Spleen (tissue), 11 donors: ENCODE data around the gene KLF6. TPM values are rescaled to one million over a fixed set of nuclear protein-coding genes. Genes with fewer than 3 reads are reported as not detected.

ENCODE experiments used
- DNase-seq: peaks from one replicate; pipeline ENCODE4 v3.0.0-alpha.2; 2020
- H3K27ac ChIP-seq, 8 donors: fragments of 200-600 bp; sonication (generic) in 7 of 8; 1 replicate in 4 of 8; 2 replicates in 4 of 8; pipeline versions ENCODE4 v1.5.0 to v1.8.0; 2016 to 2021; ENCODE audit warnings: inconsistent platforms in 4 of 8, mild to moderate bottlenecking in 4 of 8, moderate library complexity in 1 of 8
- H3K27me3 ChIP-seq, 7 donors: fragments of 200-600 bp; sonication (generic) in 6 of 7; replicated peaks in 1 of 7; 1 replicate in 4 of 7; 2 replicates in 3 of 7; pipeline versions ENCODE4 v1.5.0 to v1.8.0; 2016 to 2021; ENCODE audit warnings: inconsistent platforms in 3 of 7, mild to moderate bottlenecking in 1 of 7
- H3K36me3 ChIP-seq, 6 donors: fragments of 200-600 bp; sonication (generic) in 5 of 6; 1 replicate in 4 of 6; 2 replicates in 2 of 6; pipeline versions ENCODE4 v1.5.0 to v1.8.0; 2016 to 2021; ENCODE audit warnings: inconsistent platforms in 2 of 6
- H3K4me1 ChIP-seq, 6 donors: fragments of 200-600 bp; sonication (generic) in 5 of 6; 1 replicate in 3 of 6; 2 replicates in 3 of 6; pipeline versions ENCODE4 v1.5.0 to v1.8.0; 2016 to 2021; ENCODE audit warnings: inconsistent platforms in 3 of 6
- H3K4me3 ChIP-seq, 8 donors: fragments of 200-600 bp; sonication (generic) in 7 of 8; 1 replicate in 4 of 8; 2 replicates in 4 of 8; pipeline versions ENCODE4 v1.5.0 to v1.8.0; 2016 to 2021; ENCODE audit warnings: inconsistent platforms in 4 of 8, mild to moderate bottlenecking in 4 of 8, moderate library complexity in 2 of 8
- H3K9me3 ChIP-seq, 8 donors: fragments of 200-600 bp; sonication (generic) in 7 of 8; 1 replicate in 4 of 8; 2 replicates in 4 of 8; pipeline versions ENCODE4 v1.5.0 to v1.8.0; 2016 to 2021; ENCODE audit warnings: inconsistent platforms in 4 of 8
- CTCF ChIP-seq, 11 experiments: fragments of 200-600 bp in 7 of 11; fragments of 450-650 bp in 4 of 11; sonication (generic) in 4 of 11; IDR thresholded peaks in 8 of 11; conservative IDR thresholded peaks in 3 of 11; 1 replicate in 7 of 11; 2 replicates in 4 of 11; pipeline versions ENCODE4 v1.4.0 to v1.8.0; 2016 to 2021; ENCODE audit warnings: antibody characterized with exemption in 11 of 11, inconsistent platforms in 4 of 11, mild to moderate bottlenecking in 1 of 11
- POLR2A ChIP-seq, 3 donors: fragments of 450-650 bp; IDR thresholded peaks; one replicate each; pipeline ENCODE4 v1.5.1; 2017; ENCODE audit warnings: antibody characterized with exemption in 3 of 3, mild to moderate bottlenecking in 1 of 3
- POLR2AphosphoS5 ChIP-seq, 3 donors: sonication (generic); formaldehyde crosslinking; IDR thresholded peaks; one replicate each; pipeline ENCODE4 v1.5.1; 2017; ENCODE audit warnings: antibody characterized with exemption in 3 of 3
- WGBS, 5 donors: extraction: QIAGEN DNeasy Blood & Tissue Kit in 3 of 5; methylation state at CpG; one replicate each; pipeline versions ENCODE4 v1.1.5 to v1.1.7; 2013 to 2018; 5-methylcytosine and 5-hydroxymethylcytosine counted together
- intact Hi-C: fragments of 100-400 bp; cut with DNase I; formaldehyde crosslinking; loops from one replicate; pipeline ENCODE4 v1.15.0; 2023; ENCODE audit warnings: low total_unique reads
- polyA plus RNA-seq, 3 donors: library from polyadenylated mRNA; stranded (reverse); fragments of 200-250 nt; gene quantifications; one replicate each; pipeline ENCODE4 v1.2.1, GENCODE V29; 2013
- total RNA-seq, 7 donors: library from RNA; depleted of rRNA in 3 of 7; stranded (reverse); fragments of >200 nt in 3 of 7; fragmentation: NEBNext Ultra II Directional in 4 of 7; extraction: Animal tissue kit (Norgen Biotek cat#: 25700) in 4 of 7; gene quantifications; one replicate each; pipeline versions ENCODE4 v1.1.0 to v1.2.1, GENCODE V29; 2016 to 2021
- donor health status: healthy with polysubstance abuse.
- donor health status: DM: no; HTN: no; CAD: no; lungs with moderate emphysema.
- donor health status: DM: no; HTN: no; CAD: no.
- donor health status: Bipolar disorder and iron deficiency.
- donor health status: healthy.
- donor health status: DM: no; HTN: no; CAD: no.
- donor health status: DM: yes; HTN: yes; CAD: no.

KLF6 gene
- total and polyA plus RNA-seq, 10 donors: 18.8 to 211 (median 92.2) TPM

- H3K4me1 ChIP-seq: peaks cover 0 to 18% (median 2%) of the 10 kb centered on the region in 6 donors
- no peaks in the 10 kb centered on the region for H3K36me3 ChIP-seq
- no peaks in the 10 kb centered on the region for H3K27me3 ChIP-seq
- DNase-seq: no peak
- no peak overlapping the region for H3K4me3 ChIP-seq
- TF ChIP-seq POLR2A (IDR thresholded peaks at IDR 0.05) (no peak), POLR2AphosphoS5 (IDR thresholded peaks at IDR 0.05) (no peak), CTCF (IDR thresholded peaks at IDR 0.05 in 8 of 11, conservative IDR thresholded peaks at IDR 0.05 in 3 of 11) (no peak)
- 0 to 94% (median 67%) methylated on average over 1 of the region's 1 CpG for WGBS, 5 donors
- intact Hi-C loops: no loop called here
- H3K9me3 ChIP-seq: peaks cover 0 to 9% (median 6%) of the 10 kb centered on the region in 8 donors
- no peak overlapping the region for H3K27ac ChIP-seq
Observed at GRCh38 chr10:3797750-3798149, 12.7 kb upstream of the KLF6 start.

GRCh38 chr10:3793553-3793952 lies 8.5 kb upstream of the KLF6 start:
- H3K27me3 ChIP-seq: no peaks in the 10 kb centered on the region
- intact Hi-C loops: no loop called here
- WGBS, 5 donors: 88 to 96% (median 95%) methylated on average over 3 of the region's 3 CpGs
- H3K4me3 ChIP-seq: no peak overlapping the region
- H3K27ac ChIP-seq: no peak overlapping the region
- DNase-seq: no peak
- no peak for TF ChIP-seq POLR2A (IDR thresholded peaks at IDR 0.05)
- TF ChIP-seq CTCF (IDR thresholded peaks at IDR 0.05 in 8 of 11, conservative IDR thresholded peaks at IDR 0.05 in 3 of 11): no peak
- no peak for TF ChIP-seq POLR2AphosphoS5 (IDR thresholded peaks at IDR 0.05)
- H3K36me3 ChIP-seq: no peaks in the 10 kb centered on the region
- H3K4me1 ChIP-seq: peaks cover 0 to 8% (median 2%) of the 10 kb centered on the region in 6 donors
- peaks cover 0 to 24% (median 17%) of the 10 kb centered on the region in 8 donors for H3K9me3 ChIP-seq

- Histone ChIP-seq H3K9me3 (peaks cover 0 to 24% (median 17%) of the 10 kb centered on the region in 8 donors), H3K36me3 (no peaks in the 10 kb centered on the region), H3K27me3 (no peaks in the 10 kb centered on the region), H3K4me3 (no peak overlapping the region), H3K27ac (no peak overlapping the region), H3K4me1 (peaks cover 0 to 8% (median 2%) of the 10 kb centered on the region in 6 donors)
- intact Hi-C loops: no loop called here
- no peak for TF ChIP-seq POLR2A (IDR thresholded peaks at IDR 0.05)
- no peak for TF ChIP-seq POLR2AphosphoS5 (IDR thresholded peaks at IDR 0.05)
- TF ChIP-seq CTCF (IDR thresholded peaks at IDR 0.05 in 8 of 11, conservative IDR thresholded peaks at IDR 0.05 in 3 of 11): no peak
- DNase-seq: no peak
- 62 to 69% (median 63%) methylated on average over 4 of the region's 4 CpGs for WGBS, 5 donors
Observed at GRCh38 chr10:3792710-3793219, 7.8 kb upstream of the KLF6 start.

GRCh38 chr10:3791974-3792633 lies 7.1 kb upstream of the KLF6 start:
- intact Hi-C loops: no loop called here
- peaks cover 0 to 24% (median 17%) of the 10 kb centered on the region in 8 donors for H3K9me3 ChIP-seq
- peaks cover 0 to 8% (median 2%) of the 10 kb centered on the region in 6 donors for H3K4me1 ChIP-seq
- H3K36me3 ChIP-seq: no peaks in the 10 kb centered on the region
- whole genome bisulfite sequencing, 5 donors: 79 to 83% (median 81%) methylated on average over 3 of the region's 3 CpGs
- DNase-seq: no peak
- no peaks in the 10 kb centered on the region for H3K27me3 ChIP-seq
- no peak overlapping the region for H3K27ac ChIP-seq
- TF ChIP-seq POLR2AphosphoS5 (IDR thresholded peaks at IDR 0.05) (no peak), CTCF (IDR thresholded peaks at IDR 0.05 in 8 of 11, conservative IDR thresholded peaks at IDR 0.05 in 3 of 11) (no peak), POLR2A (IDR thresholded peaks at IDR 0.05) (no peak)
- H3K4me3 ChIP-seq: no peak overlapping the region
